HG03565 (cell line): Measurements from ENCODE around the gene SLC8A2.
"Not testable (repeated sequence)": the region's sequence is repeated elsewhere in the genome, so short reads cannot be mapped to it uniquely, and the experiment has no call there.

ENCODE experiments used
- ATAC-seq: cut with Tn5 transposase; IDR thresholded peaks from one replicate; pipeline ENCODE4 v1.9.1; 2021; ENCODE audit warnings: mild to moderate bottlenecking, moderate library complexity; ENCODE audit not compliant: unreplicated experiment

SLC8A2 gene

DNA sequence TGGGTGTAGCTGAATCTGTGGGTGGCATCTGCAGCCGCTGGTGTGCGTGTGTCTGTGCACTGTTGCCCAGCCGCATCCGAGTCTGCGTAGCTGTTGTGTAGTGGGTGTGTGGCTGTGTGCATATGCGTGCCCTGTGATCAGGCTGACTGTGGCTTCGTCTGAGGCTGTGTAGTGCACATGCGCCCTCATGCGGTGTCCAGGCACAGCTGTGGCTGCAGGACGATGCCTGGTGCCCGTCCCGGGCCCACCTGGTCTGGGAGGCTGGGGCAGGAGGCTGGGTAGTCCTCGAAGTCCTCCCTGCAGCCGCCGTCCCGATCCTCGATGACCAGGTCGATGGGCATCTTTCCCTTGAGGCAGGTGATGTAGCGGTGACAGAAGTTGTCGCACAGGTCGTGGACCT, 57.2 kb downstream of the SLC8A2 start:
- ATAC-seq, result no peak

DNA sequence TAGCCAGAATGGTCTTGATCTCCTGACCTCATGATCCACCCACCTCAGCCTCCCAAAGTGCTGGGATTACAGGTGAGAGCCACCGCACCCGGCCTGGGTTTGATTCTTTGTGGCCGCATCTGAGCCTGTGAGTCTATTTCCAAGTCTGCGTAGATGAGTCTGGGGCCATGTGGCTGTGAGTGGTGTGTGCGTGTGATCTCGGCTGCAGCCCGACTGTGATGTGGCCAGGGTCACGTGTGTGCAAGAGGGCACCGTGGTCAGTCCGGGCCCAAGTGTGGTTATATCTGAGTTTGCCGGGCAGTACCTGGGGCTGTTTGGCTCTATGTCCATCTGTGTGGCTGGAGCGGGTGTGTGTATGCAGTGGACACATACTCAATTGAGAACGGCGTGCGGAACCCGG, 57.8 kb downstream of the SLC8A2 start:
- no peak for ATAC-seq

DNA sequence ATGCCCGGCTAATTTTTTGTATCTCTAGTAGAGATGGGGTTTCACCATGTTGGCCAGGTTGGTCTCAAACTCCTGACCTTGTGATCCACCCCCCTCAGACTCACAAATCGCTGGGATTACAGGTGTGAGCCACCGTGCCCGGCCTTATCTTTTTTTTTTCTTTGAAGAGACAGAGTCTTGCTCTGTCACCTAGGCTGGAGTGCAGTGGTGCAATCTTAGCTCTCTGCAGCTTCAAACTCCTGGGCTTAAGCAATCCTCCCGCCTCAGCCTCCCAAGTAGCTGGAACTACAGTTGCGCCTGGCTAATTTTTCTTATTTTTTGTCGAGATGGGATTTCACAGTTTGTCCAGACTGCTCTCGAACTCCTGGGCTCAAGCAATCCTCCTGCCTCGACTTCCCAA, 60.0 kb downstream of the SLC8A2 start:
- ATAC-seq, result not testable (repeated sequence)

DNA sequence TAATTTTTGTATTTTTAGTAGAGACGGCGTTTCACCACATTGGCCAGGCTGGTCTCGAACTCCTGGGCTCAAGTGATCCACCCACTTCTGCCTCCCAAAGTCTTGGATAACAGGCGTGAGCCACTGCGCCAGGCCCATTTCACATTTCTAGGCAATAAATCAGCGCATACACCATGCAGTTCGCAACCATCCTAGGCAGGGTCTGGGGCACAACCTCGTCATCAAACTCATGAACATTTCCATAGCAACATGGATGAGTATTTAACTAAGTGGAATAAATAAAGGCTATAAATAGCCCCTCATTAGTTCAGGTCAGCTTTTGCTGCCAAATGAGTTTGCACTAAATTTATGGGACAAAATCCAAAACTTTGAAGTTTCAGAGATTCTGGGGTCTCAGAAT, 60.6 kb downstream of the SLC8A2 start:
- ATAC-seq, result no peak

DNA sequence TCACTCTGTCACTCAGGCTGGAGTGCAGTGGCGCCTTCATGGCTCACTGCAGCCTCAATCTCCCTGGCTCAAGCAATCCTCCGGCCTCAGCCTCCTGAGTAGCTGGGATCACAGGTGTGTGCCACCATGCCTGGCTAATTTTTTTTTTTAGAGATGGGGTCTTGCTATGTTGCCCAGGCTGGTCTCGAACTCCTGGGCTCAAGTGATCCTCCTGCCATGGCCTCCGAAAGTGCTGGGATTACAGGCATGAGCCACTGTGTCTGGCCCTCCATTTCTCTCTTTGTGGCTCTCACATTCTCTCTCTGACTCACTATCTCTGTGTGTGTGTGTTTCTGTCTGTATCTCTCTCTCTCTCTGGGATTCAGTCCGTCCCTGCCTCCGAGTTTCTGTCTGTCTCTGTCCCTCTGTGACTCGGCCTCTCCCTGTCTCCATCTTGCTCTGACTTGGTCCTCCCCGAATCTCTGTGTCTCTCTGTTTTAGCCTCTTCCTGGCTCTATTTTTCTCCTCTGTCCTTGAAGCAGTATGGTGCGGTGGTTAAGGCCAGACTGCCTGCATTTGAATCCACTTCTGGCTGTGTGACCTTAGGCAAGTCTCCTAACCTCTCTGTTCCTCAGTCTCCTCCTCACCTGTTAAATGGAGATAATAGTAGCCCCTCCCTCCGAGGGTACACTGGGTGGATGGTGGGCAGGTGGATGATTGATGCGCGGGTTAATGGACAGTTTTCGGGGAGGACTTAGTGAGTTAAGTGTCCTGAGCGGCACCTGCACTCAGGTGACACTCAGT, 63.3 kb downstream of the SLC8A2 start:
- no peak for ATAC-seq

DNA sequence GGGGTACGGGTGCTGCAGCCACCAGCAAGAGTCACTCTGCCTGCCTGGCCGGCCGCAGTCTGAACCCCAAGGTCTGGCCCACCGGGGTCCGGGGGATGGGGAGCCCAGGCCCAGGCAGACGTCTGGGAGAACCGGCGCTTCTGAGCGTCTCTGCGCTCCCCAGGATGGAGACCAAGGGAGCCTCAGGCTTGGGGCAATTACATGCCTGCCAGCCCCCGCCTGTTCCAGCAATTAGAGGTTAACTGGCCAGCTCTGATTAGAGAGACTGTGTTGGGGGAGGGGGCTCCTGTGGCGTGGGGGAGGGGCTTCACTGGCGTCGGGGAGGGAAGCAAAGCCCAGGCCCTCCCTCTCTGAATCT, 64.3 kb downstream of the SLC8A2 start:
- ATAC-seq, result no peak

DNA sequence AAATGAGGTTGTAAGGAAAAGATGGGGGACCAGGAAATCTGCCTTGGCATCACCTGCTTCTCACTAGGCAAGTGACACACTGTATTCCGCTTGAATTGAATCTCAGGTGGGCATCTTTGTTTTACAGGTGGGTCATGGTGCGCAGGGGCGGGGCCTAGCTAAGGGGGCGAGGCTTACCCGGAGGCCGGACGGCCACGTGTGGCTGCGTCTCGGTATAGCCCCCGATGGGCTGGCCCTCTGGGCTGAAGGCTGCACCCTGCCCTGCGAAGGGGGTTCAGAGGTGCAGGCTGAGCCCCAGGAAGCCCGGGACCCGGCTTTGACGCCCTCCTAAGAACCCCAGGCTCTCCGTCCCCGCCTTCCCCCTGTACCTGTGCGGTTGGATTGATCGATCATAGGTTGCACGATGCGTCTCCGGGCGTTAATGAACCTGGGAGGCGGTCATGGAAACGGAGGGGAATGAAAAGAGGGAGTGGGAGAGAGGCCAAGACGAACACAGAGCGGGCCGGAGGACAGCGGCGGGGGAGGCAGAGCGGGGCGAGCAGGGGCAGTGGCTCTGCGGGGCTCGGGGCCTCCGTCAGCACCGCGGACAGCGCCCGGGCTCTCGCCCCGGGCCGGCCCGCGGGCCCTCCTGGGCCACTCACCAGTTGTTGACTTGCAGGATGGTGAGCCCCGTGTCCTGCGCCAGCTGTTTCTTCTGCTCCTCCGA, 64.8 kb downstream of the SLC8A2 start:
- no peak for ATAC-seq

DNA sequence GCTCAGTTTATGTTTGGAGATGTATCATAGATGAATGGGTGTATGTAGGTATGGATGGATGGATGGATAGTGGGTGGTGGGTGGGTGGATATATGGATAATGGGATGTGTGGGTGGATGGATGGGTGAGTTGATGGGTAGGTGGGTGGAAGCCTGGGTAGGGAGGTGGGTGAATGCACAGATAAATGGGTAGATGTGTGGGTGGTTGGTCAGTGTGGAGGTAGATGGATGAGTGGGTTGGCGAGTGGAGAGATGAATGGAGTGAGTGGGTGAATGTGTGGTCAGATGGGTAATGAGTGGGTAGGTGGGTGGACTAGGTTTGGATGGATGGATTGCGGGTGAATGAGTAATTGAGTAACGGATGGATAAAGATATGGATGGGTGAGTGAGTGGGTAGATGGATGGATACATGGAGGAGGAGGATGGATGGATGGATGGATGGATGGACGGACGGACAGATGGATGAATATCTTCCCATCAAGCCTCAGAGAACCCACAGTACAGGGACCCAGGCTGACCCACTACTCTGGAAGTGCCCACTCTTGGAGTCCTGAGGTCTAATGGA, 65.8 kb downstream of the SLC8A2 start:
- no peak for ATAC-seq

DNA sequence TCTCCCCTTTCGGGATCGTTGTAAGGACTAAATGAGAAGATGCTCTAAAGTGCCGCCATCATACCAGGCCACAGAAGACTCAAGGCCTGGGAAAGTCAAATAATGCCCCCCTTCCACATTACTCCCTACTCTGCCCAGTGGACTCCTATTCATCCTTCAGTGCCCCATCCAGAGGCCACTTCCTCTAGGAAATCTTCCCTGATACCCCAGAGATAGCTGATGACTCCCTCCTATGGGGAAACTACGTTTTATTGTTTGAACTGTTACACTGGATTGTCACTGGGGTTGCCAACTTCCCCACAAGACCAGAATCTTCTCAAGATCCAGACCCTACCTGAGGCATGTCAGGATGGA, 66.5 kb downstream of the SLC8A2 start:
- no peak for ATAC-seq

DNA sequence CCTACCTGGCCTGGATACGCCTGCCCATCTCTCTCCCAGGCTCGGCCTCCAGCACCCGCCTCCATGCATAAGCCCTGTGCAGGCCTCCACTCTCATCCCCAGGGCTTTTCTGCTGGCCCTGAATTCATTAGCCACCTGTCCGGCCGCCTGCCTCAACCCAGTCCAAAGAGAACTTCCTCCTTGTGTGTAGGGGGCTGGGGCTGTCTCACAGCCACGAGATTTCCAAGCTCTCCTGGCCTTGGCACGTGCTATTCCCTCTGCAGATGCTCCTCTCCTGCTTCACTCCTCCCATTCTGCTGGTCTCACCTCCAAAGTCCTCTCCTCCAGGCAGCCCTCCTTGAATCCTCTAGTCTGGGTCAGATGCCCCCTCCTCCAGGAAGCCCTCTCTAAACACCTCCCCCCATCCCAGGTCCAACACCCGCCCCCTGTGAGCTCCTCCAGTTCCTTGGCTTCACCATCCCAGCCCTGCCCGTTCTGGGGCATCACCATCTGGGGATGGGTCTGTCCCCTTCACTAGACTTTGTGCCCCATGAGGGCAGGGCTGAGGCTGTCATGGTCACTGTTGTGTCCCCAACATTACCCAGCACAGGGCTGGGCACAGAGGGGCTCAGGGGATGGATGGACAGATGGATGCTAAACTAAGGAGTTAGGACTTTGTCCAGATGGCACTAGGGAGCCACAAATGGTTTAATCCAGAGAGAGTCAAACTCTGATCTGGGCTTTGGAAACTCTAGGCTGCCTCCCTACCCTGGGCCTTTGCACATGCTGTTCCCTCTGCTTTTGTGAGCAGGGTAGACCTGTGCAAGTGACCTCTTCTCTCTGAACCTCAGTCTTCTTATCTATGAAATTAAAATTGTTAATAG, 67.1 kb downstream of the SLC8A2 start:
- ATAC-seq, result no peak

DNA sequence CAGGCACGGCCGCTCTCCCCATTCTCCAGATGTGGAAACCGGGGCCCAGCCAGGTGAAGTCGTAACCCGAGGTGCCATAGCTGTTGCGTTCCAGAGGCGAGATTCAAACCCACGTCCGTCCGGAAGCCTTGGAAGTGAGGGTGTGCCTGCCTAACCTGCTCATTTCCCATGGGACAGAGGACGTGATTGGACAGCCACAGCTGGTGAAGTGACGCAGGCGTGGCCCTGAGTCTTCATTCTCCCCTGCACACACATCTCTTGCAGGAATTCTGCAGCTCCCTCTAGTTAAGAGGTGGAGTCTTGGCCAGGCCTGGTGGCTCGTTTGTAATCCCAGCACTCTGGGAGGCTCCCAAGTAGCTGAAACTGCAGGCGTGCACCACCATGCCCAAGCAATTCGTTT, 69.2 kb downstream of the SLC8A2 start:
- ATAC-seq, result no peak

DNA sequence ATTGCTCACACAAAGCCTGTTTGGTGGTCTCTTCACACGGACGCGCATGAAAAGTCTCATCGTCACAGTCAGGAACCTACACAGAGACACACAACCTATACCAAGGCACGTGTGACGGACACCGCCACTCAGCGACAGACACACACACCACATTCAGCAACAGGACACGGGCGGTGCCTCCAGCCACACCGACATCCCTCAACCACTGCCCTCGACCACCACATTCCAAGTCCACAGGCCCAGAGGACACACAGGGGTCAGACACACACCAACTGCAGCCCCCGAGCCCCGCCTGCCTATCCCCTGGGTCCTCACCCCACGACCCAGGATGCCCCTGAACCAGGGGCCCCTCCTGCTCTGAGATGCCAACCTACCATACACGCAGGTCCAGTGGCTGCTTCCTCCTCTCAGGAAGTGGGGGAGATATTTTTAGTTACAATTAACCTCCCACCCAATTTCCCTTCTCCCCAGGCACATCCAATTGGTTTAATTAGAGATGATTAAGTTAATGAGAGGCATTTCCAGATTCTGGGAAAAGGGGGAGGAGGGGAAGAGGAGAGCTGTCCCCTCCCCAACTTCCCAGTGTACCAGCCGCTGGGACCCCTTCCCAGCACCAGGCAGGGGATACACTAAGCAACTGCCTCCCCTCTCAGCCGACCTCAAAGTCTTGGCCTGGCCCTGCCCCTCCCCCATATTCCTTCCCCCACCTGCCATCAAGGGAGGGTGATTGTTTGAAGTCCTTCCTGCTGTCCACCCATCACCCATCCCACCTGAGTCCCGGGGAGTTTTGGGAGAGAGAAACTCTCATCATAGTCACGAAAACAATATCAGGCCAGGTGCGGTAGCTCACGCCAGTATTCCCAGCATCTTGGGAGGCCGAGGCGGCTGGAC, 72.7 kb downstream of the SLC8A2 start:
- ATAC-seq, result no peak

DNA sequence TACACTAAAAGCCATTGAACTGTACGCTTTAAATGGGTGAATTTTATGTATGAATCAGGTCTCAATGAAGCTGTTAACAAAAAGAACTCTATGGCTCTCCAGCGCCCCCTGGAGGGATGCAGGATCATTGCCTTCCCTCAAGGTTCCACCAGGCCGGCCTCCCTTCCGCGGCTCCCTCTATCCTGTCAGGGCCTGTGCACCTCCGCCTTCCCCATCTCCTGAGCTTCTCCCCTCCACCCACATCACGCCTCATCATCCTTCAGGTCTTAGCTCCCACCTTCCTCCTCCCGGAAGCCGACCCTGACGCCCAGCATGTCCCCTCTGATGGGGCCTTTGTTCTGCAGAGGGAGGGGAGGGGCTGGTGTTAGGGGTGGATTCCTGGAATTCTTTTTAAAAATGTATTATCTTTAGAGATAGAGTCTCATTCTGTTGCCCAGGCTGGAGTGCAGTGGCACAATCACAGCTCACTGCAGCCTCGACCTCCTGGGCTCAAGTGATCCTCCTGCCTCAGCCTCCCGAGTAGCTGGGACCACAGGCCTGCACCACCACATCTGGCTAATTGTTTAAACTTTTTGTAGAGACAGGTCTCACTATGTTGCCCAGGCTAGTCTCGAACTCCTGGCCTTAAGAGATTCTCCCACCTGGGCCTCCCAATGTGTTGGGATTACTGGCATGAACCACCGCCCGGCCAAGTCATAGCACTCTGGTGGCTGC, 80.0 kb downstream of the SLC8A2 start:
- no peak for ATAC-seq

DNA sequence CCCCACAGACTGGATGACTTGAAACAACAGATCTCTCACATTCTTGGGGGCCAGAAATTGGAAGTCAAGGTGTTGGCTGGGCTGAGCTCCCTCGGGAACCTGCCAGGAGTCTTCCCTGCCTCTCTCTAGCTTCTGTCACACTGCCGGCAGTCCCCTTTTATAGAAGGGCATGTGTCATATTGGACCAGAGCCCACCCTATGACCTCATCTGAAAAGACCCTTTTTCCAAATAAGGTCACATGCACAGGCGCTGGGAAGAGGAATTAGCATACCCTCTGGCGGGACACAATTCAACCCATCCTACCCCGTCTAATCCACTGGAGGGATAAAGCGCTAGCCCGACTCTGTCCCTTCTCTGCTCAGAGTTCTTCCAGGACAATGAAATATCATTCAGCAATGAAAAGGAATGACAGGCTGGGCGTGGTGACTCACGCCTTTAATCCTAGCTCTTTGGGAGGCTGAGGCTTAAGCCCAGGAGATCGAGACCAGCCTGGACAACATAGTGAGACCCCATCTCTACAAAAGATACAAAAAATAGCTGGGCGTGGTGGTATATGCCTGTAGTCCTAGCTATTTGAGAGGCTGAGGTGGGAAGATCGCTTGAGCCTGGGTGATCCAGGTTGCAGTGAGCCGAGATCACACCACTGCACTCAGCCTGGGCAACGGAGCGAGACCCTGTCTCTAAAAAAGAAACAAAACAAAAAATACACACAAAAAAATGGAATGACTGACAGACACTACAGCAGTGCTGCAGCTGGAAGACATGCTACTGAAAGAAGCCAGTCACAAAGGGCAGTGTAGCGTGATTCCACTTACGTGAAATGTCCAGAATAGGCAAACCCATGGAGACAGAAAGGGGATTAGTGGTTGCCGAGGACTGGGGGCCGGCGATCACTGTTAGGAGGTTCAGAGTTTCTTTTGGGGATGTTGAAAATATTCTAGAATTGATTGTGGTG, 80.9 kb downstream of the SLC8A2 start:
- ATAC-seq, result no peak

DNA sequence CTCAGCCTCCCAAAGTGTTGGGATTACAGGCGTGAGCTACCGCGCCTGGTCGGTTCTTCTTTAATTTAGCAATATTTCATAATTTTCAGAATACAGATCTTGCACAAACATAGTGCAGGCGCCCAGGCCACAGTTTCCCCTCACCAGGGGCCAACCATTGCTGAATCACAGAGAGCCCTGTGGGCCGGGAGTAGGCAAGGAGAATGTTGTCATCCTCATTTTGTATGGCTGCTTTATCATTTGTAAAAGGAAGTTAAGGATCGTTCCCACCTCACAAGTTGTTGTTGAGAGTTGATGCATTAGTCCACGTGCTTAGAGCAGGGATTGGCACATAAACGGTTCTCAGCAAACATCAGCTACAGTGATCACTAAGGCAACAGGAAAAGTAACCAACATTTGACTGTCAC, 82.5 kb downstream of the SLC8A2 start:
- ATAC-seq, result no peak

DNA sequence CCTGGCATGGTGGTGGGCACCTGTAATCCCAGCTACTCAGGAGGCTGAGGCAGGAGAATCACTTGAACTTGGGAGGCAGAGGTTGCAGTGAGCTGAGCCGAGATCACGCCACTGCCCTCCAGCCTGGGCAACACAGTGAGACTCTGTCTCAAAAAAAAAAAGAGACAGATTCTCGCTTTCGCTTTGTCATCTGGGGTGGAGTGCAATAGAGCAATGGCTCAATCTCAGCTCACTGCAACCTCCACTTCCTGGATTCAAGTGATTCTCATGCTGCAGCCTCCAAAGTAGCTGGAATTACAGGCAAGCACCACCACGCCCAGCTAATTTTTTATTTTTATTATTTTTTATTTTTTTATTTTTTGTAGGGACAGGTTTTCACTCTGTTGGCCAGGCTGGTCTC, 83.0 kb downstream of the SLC8A2 start:
- ATAC-seq, result not testable (repeated sequence)

DNA sequence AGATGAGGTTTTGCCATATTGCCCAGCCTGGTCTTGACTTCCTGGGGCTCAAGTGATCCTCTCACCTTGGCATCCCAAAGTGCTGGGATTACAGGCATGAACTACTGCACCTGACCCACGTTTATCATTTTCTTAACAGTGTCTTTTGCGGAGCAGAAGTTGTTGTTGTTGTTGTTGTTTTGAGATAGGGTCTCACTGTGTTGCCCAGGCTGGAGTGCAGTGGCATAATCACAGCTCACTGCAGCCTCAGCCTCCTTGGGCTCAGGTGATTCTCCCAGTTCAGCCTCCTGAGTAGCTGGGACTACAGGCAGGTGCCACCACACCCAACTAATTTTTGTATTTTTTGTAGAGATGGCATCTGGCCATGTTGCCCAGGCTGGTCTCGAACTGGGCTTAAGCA, 84.1 kb downstream of the SLC8A2 start:
- ATAC-seq, result not testable (repeated sequence)

DNA sequence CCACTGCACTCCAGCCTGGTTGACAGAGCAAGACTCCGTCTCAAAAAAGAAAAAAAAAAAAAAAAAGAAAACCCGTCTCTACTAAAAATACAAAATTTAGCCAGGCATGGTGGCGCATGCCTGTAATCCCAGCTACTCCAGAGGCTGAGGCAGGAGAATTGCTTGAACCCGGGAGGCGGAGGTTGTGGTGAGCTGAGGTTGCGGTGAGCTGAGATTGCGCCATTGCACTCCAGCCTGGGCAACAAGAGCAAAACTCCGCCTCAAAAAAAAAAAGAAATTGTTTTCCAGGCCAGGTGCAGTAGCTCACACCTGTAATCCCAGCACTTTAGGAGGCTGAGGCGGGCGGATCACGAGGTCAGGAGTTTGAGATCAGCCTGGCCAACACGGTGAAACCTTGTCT, 85.1 kb downstream of the SLC8A2 start:
- ATAC-seq, result not testable (repeated sequence)

DNA sequence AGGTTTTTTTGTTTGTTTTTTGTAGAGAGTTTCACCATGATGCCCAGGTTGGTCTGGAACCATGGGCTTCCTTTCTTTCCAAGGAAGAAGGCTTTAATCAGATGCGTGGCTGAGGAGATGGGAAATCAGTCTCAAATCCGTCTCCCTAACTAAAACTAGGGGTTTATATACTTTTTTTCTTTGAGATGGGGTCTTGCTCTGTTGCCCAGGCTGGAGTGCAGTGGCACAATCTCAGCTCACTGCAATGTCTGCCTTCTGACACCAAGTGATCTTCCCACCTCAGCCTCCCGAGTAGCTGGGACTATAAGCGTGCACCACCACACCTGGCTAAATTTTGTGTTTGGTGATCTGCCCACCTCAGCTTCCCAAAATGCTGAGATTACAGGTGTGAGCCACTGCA, 87.2 kb downstream of the SLC8A2 start:
- ATAC-seq, result not testable (repeated sequence)
